CD4-positive, alpha-beta T cell treated with Interleukin-4 for 1 hour (primary cell): Measurements from ENCODE around the gene ARTN.

Experiments used
- DNase-seq, 2 donors: peaks; one replicate each; pipeline ENCODE4 v3.0.0-alpha.2; 2020 to 2022

Gene ARTN

GRCh38 chr1:43925846-43926245, 7.8 kb upstream of the ARTN start:
- DNase-seq = no peak

- DNase-seq = peak in 1 of 2 donors; percentile 13
These were observed 3.2 kb upstream of the ARTN start for GRCh38 chr1:43930168-43930948.

GRCh38 chr1:43930949-43931275, 2.7 kb upstream of the ARTN start:
- no peak for DNase-seq

DNA sequence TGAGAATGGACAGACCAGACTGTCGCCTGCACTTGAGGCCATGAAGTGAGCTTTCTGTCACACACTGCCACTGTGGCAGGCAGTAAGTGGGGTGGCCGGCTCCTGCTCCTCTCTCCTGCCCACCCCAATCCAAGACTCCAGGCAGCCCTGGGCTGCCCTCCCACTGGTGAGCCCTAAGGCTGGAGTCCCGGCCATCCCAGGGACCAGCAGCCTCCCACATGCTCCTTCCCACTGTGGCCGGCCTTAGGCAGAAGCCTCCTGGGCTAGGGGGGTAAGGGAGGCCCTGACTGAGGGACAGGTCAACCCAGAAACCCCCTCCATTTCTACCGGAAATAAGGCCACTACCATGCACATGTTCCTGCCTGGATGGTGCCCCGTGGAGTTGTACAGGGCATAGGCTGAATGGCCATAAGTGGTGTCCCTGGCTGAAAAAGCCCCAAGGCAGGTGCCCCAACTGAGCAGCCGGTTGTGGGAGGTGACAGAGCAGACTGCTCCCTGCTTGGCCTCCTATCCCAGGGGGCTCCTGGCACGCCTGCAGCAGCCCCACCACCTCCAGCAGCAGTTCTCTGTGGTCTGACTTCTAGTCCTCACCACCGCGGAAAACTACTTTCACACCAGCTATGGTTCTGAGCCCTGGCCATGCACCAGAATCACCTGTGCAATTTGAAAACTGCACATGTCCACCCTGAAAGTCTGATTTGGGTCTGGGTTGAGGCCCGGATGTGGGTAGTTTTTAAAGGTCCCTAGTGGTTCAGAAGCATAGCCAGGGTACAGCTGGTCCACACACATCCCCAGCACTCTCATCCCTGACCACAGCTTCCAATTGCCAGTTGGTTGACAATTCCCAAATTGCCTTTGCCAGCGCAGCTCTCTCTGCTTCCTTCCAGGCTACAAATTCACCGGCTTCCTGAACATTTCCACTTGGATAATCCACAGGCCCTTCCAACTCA, 1.6 kb upstream of the ARTN start:
- no peak for DNase-seq

GRCh38 chr1:43932786-43933385, 715 bp upstream of the ARTN start:
- DNase-seq = no peak

DNA sequence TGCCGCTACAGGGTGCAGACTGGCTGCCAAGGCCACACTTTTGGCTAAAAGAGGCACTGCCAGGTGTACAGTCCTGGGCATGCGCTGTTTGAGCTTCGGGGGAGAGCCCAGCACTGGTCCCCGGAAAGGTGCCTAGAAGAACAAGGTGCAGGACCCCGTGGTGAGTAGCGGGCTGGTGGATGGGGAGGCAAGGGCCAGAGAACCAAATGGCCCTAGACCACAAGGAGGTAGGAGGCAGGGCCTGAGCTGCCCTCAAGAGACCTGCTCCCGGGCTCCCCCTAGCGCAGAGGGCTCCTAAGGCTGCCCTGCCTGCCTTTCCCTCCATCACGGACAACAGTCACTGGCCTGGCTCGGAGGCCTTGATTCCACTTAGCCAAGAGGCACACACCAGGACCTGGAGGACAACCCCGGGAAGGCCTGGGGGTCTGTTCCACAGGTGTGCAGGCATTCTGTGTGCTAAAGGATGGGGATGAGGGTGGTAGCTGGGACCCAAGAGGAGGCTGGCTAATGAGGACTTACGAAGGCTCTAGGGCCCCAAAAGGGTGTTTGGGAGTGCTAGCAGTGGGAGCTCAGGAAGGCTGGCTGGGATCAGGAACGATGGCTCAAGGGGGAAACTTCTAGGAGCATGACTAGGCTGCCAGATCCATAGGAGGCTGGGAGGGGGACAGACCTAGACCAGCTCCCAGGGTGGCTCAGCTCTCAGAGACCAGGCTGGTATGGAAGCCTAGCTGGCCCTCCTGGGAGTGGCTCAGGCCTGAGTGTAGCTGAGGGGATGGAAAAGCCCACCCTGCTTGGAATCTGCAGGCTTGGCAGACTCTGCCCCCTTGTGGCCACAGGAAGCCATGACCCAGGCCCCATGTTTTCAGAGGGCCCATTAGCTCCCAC, 742 bp downstream of the ARTN start:
- peak; percentile 48 to 49 for DNase-seq

GRCh38 chr1:43934986-43935324, 1.4 kb downstream of the ARTN start:
- no peak for DNase-seq

GRCh38 chr1:43935711-43936427, 2.3 kb downstream of the ARTN start:
- no peak for DNase-seq

- DNase-seq = no peak
These were observed 3.0 kb downstream of the ARTN start for GRCh38 chr1:43936431-43937151.

- DNase-seq = no peak
These were observed 3.7 kb downstream of the ARTN start for GRCh38 chr1:43937179-43937865.

GRCh38 chr1:43938383-43938782, 4.8 kb downstream of the ARTN start:
- DNase-seq = no peak

DNA sequence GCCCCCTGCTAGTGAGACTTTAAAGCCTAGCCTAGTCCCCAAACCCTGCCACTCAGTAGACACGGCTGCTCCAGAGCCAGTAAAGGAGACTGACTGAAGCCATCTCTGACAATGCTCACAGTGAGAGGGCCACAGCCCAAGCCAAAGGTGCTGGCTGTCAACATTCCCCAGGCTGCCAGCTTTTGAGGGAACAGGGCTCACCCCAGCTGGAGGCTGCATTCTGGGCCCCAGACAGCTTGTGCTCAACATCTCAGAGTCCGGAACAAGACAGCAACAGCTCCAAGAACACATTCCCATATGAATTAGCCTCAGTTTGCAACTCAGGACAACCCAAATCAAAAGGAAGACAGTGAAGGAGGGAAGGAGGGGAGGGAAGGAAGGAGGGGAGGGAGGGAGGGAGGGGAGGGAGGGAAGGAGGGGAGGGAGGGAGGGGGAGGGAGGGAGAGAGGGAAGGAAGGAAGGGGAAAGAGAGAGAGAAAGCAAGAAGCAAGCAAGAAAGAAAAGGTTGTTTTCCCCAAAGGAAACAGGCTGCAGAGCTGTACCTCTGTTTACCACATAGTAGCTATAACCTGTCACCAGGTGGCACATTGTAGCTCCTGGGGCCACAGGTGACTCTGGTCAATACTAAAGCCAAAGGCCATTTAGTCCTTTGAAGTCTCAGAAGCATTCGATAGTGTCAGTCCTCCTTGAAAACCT, 5.4 kb downstream of the ARTN start:
- DNase-seq = no peak

DNA sequence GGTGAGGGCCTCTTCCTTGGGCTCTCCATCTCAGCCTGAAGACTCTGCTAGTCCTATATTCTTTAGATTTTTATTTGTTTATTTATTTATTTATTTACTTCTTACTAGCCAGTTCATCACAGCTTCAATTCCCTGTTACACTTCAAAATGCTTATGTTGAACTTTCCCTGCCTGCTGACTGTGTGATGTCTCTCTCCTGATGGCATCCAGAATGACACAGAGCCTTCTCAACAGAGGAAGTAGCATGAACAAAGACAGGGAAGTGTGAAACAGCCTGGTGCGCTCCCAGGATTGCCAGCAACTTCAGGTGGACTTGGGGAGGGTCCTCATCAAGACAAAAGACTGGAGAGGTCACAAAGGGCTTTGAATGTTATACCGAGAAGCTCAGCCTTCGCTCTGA, 8.8 kb downstream of the ARTN start:
- DNase-seq = no peak

DNA sequence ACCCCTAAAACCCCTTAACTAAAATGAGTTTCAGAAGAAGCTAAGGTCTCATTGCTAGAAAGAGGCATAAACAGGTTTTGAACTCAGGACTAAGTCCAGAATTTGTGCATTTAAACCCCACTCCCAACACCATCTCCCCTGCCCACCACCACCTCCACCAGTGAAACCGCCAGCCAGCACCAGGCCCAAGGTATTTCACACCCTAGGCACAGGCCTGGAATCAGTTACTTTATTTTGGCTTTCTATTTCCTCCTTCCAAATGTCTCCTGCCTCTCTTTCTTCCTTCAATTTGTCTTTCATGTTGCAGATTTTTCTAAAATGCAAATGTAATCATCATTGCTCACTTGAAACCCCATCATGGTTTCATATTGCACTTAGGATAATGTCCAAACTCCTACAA, 11.3 kb downstream of the ARTN start:
- no peak for DNase-seq

GRCh38 chr1:43945674-43946235, 12.2 kb downstream of the ARTN start:
- DNase-seq = no peak

- DNase-seq = peak; percentile 95 to 96
These were observed 12.8 kb downstream of the ARTN start, which contains the start of gene IPO13 for GRCh38 chr1:43946236-43947060. Gene IPO13 (plus strand): TSS chr1:43946950. CDS start chr1:43947601, 651 bp downstream.

GRCh38 chr1:43947061-43947873, 13.7 kb downstream of the ARTN start:
- DNase-seq = no peak
